Stimulated activated CD4-positive, alpha-beta T cell treated with anti-CD3 and anti-CD28 coated beads, Interleukin-4, amount 100 ng/mL, for 4 hours (primary cell): ENCODE measurements around the gene ZMYND19.
"Not testable (repeated sequence)": the region's sequence is repeated elsewhere in the genome, so short reads cannot be mapped to it uniquely, and the experiment has no call there.

ENCODE experiments used
- DNase-seq, 2 experiments: peaks; one replicate each; pipeline ENCODE4 v3.0.0-alpha.2; 2020

Gene ZMYND19

DNA sequence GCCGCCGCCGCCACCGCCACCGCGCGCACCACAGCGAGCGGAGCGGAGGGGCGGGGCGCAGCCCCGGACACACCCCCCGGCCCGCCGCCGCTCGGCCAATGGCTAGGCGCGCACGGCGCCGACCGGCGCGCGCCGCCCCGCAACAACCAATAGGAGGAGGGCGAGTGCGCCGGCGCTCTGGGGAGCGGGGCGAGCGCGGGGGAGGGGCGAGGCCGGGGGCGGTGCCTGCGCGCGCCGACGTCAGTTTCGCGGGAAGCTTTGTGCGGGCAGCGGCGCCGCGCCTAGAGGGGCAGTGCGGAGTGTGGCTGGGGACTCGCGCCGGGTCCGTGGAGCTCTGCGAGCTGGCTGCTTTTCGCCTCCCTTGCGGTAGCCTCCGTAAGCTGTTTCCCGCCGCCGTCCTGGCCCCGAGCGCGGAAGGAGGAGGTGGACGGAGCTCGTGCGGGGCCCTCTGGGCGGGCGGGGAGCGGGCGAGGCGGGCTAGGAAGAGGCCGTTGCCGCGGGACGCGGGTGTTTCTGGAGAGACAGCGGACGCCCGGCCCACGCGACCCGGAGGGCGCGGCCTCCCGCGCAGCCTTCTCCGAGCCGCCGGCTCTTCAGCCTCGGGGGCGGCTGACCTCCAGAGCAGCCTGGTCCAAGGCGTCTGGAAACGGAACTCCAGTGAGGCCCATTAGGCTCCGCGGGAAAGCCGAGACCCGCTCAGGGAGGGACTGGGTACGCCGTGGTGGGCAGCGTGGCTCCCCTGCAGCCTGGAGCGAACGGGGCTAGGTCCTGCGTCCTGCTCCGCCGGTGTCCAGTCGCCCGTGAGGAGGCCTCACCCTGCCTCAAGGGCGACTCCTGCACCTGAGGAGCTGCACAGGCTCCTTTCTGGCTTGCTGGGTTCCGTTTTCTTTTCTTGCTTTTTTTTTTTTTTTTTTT, at the start of gene ZMYND19:
Gene ZMYND19 (minus strand): TSS at position 44 of the 915 bp plus-strand sequence. CDS start 249 bp downstream, outside the sequence.
- peak; percentile 86 to 93 for DNase-seq

DNA sequence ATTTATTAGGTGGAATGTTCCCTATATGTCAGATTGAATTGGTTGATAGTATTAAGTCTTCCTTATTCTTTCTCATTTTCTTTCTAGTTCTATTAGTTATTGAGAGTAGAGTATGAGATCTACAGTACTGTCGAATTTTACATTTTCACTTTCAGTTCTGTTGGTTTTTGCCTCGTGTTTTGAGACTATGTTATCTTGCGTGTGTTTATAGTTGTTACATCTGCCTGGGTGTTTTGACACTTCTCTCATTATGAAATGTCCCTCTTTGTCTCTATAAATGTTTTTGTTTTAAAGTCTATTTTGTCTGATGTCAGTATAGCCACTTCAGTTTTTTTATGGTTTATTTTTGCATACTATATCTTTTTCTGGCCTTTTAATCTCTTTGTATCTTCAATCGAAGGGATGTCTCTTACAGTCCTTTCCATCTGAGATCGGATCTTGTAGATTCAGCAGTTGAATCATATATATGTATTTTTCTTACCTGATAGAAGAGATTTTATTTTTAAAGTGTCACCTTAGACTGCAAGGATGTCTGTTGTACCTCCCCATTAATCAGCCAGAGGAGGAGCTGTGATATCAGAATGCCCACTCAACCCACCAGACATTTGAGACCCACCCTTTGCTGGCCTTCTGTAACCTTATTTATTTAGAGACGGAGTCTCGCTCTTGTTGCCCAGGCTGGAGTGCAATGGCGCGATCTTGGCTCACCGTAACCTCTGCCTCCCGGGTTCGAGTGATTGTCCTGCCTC, 49.2 kb upstream of the ZMYND19 start:
- no peak for DNase-seq

DNA sequence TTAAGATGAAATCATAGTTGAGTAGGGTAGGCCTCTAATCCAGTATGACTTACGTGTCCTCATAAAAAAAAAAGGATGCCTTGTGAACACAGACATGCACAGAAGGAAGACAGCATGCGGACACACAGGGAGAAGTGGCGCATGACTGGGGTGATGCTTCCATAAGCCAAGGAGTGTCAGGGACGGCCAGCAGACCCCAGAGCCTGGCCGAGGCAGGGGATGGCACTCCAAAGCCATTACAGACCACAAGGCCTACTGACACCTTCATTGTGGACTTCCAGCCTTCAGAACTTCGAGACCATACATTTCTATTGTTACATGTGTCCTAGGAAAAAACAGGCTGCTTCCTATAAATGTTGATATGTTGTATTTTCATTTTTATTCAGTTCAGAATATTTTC, 48.4 kb upstream of the ZMYND19 start:
- no peak for DNase-seq

DNA sequence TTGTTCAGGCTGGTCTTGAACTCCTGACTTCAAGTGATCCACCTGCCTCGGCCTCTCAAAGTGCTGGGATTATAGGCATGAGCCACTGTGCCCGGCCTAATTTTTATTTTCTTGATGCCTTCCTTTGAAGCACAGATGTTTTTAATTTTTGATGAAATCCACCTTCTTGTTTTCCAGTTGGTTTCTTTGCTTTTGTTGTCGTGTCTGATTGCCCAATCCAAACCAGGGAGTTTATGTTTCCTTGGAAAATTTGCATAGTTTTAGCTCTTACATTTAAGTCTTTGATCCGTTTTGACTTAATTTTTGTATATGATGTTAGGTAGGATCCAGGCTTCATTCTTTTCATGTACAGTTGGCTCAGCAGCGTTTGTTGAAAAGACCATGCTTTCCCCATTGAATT, 43.7 kb upstream of the ZMYND19 start:
- no peak for DNase-seq

DNA sequence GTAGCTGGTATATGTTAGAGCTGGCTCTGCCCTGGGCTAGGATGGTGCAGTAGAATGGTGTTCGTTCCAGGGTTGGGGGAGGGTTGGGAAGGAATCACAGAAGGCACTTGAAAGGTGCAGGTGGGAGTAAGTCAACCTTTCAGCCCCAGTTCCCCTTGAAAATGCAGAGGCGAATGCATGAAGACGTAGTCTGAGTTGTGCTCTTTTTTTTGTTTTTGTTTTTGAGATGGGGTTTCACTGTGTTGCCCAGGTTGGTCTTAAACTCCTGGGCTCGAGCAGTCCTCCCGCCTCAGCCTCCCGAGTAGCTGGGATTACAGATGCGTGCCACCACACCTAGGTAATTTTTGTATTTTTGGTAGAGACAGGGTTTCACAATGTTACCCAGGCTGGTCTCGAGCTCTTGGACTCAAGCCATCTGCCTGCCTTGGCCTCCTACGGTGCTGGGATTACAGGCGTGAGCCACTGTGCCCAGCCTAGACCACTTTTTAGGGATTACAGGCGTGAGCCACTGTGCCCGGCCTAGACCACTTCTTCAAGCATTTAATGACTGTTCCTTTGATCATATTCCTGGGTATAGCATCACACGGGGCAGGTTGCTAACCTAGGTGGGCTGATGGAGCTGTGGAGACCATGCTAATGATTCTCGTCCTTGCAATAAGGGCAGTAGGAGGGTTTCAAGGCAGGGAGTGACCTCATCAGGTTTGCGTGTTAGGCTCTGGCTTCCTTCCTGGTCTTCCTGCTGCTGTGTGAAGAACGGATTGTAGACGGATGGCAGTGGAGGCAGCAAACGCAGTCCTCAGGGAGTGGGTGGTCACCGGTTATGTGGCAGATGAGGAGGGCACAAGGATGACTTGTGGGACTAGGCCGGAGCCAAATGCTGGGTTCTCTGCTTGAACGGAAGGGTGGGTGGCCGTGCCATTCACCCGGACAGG, 42.2 kb upstream of the ZMYND19 start:
- no peak for DNase-seq

DNA sequence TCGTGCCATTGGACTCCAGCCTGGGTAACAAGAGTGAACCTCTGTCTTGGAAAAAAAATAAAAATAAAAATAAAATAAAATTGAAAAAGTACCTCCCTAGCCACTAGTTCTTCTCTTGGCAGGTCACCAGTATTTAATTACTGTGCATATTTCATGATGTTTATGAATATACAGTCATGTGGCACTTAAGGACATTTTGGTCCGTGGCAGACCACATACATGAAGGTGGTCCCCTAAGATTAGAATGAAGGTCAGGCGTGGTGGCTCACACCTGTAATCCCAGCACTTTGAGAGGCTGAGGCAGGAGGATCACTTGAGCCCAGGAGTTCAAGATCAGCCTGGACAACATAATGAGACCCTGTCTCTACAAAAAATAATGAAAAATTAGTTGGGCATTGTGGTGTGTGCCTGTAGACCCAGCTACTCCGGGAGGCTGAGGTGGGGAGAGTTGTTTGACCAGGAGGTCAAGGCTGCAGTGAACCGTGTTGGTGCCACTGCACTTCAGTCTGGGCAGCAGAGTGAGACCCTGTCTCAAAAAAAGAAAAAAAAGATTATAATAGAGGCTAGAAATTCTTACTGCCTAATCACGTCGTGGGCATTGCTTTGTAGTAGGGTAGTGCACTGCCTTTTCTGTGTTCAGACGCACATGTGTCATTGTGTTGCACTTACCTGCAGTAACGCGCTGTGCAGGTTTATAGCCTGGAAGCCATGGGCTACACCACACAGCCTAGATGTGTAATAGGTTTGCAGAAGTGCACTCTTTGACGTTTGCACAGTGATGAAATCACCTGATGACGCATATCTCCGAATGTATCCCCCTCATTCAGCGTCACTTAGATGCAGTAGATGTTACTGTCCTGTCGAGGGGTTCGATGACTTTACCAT, 41.3 kb upstream of the ZMYND19 start:
- no peak for DNase-seq

DNA sequence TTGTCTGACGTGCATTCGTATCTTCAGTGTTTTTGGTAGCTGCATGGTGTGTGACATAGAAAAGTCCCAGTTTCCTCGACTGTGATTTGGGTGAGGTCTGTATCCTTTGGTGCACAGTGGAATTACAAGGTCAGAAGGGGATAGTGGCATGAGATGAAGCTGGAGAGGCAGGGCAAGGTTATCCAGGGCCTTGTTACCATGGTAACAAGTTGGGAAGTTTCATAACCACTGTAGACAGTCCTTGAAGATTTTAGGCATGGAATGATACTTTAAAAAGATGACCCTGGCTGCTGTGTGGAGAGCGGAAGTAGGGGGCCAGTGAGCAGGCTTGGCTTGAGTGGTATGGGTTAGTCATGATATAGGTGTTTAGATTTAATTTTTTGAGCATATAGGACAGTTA, 40.4 kb upstream of the ZMYND19 start:
- DNase-seq: no peak

DNA sequence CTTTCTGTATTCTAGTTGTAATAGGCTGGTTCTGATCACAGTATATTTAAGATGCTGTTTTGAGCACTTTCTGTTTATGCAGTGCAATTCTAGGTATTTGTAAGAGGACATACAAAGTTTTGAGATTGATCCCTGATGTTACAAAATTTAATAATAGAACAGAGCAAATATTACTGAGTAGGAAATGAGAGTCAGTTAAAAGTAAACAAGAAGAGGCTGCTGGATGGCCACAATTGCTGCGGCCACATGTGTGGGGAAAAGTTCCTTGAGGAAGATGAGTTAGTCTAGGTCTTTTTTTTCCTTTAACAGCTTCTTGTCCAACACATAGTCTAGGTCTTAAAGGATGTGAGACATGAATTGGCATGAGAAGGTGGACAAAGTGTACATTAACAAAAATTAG, 39.8 kb upstream of the ZMYND19 start:
- no peak for DNase-seq

DNA sequence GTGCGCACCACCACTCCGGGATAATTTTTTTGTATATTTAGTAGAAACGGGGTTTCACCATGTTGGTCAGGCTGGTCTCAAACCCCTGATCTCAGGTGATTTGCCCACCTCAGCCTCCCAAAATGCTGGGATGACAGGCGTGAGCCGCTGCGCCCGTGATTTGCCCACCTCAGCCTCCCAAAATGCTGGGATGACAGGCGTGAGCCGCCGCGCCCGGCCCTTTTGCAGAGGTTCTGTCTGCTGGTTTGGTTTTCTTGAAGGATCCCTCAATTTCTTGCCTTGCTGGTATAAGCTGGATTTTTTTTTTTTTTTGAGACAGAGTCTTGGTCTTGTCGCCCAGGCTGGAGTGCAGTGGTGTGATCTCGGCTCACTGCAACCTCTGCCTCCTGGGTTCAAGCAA, 37.1 kb upstream of the ZMYND19 start:
- not testable (repeated sequence) for DNase-seq

DNA sequence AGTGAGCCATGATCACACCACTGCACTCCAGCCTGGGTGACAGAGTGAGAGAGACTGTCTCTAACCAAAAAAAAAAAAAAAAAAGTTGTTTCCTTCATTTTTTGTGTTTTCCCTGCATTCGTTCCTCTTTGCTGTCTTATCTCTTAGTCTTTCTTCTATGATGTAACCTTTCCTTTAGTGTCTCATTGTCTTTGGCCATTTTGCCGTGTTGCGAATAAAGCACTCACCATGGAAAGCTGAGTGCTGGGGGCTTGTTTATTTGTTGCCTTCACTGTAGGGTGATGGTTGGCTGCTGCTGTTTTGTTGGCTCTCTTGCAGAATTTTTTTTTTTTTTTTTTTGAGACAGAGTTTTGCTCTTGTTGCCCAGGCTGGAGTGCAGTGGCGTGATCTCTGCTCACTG, 36.2 kb upstream of the ZMYND19 start:
- no peak for DNase-seq

DNA sequence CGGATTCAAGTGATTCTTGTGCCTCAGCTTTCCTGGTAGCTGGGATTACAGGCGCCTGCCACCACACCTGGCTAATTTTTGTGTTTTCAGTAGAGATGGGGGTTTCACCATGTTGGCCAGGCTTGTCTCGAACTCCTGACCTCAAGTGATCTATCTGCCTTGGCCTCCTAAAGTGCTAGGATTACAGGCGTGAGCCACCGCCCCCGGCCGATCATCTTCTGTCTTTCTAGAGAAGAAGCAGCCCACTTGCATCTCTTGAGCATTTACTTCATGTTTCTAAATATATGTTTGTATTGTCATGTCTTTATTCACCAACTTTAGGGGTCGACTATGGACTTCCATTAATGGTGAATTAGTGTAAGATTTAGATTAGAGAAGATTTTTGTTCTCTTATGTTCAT, 31.9 kb upstream of the ZMYND19 start:
- DNase-seq: not testable (repeated sequence)

DNA sequence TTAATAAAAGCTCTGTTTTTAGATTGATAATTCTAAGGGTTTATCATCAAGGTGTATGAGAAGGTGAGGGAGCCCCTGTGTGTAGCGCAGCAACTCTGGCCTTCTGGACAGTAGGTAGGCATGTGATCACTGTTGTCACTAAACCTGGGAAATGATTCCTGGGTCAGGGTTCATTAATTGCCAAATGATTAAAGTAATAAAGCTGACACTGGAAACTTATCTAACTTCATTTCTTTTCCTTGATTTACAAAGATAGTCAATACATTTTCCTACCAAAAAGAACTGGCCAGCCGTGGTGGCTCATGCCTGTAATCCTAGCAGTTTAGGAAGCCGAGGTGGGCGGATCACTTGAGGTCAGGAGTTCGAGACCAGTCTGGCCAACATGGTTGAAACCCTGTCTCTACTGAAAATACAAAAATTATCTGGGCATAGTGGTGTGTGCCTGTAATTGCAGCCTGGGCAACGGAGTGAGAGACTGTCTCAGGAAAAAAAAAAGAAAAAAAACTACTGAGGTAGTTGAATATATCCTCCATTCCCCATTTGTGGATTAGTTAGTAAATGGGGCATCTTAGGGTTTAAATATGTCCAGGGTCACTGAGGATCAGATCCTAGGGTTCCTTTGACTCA, 30.9 kb upstream of the ZMYND19 start:
- DNase-seq: no peak

DNA sequence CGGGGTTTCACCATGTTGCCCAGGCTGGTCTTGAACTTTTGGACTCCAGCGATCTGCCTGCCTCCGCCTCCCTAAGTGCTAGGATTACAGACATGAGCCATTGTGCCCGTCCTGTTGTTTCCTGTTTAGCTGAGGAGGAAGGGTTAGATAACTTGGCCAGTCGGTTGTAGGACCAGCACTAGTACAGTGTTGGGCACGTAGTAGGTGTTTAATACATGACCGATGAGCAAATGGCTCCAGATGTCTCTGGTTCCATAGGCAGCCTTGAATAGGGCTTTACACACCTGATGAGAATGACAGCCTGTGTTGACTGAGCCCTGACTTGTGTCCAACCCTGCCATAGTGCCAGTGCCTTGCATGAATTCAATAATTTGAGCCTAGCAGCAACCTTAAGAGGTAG, 30.3 kb upstream of the ZMYND19 start:
- DNase-seq: no peak

DNA sequence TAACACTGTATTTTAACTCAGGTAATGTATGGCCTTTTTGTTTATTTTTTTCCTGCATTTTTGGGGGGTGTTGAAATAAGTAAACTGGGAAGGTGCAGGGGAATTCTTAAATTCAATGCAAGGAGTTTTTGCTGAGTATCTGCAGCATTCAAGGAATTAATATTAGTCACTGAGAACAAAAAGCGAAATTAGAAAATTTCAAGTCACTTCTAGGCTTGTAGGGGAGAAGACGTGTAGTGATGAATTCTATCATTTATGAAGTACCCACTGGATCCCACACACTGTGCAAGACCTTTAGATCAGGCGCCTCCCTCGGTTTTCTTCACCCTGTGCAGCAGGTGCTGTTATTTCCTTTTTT, 29.7 kb upstream of the ZMYND19 start:
- no peak for DNase-seq

DNA sequence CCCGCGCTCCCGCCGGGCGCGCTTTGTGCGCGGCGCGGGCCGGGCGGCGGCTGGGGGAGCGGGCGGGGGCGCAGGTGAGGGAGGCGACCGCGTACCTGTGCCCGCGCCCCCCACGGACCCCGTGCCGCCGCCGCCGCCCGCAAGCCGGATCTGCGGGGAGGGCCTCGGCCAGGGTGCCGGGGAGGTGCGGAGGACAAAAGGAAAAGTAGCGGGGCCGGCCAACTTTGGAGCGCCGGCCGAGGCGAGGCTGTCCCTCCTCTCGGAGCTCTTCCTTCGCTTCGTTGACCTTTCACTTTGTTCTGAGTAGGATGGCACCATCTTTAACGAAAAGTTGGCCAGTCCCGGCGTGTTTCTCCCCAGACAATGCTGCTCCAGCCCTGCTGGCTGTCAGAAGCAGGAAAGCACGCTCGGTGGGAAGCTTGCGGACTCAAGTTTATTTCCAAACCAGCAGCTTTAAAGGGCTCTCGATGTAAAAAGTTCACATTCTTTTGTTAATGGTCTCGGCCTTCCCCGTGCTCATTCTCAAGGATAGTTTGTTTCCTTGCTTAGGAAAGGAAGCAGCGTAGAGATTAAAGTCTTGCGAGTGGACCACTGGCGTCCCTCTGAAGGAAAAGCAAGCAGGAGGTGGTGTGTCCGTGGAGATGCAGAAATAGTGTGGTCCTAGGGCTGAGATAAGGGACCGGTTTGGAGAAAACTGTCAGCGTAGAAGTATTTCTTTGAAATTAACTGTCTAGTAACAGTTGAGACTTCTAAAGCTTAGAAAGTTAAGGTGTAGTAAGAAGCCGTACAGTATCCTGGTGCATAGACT, 29.1 kb upstream of the ZMYND19 start:
- no peak for DNase-seq

DNA sequence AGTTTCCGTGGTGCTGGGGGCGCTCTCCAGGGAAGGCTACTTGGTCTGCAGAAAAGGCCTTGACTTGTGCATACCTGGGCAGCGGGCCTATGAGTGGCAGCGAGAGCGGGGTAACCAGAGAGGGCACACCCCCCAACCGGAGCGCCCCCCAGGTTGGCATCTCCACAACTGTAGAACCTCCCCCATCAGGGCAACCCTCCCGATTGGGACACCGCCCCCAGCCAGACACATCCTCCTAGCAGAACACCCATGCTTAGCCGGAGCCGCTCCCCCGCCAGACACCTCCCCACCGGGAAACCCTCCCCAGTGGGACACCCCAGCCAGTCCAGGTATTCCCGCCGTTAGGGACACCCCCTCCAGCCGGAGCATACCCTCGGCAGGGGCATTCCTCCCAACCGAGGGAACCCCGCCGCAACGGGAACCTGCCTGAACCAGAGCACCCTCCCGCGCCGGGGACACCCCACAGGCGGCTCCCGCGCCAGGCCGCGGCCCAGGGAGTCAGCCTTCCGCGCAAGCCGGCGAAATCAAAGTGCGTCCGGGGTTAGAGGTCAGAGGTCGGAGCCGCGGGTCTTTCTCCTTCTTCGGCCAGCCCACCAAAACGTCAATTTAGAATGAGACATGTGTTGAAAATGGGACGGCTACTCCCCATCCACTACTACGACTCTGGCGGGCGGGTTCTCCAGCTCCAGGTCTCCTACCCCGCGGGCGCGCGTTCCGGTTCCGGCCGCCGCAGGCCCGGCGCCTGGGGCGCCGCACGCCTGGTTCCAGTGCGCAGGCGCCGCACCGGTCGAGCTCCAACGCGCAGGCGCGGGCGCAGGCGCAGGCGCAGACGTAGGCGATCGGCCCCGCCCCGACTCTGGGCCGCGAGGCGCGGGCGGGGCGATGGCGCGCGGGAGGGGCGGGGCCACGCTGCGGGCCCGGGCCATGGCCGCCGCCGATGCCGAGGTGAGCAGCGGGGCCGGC, 28.1 kb upstream of the ZMYND19 start, which contains the start of gene EHMT1:
Gene EHMT1 (plus strand): TSS at position 901 of the 963 bp plus-strand sequence. CDS start 24 bp downstream, at position 925.
- DNase-seq: peak; percentile 86 to 91

DNA sequence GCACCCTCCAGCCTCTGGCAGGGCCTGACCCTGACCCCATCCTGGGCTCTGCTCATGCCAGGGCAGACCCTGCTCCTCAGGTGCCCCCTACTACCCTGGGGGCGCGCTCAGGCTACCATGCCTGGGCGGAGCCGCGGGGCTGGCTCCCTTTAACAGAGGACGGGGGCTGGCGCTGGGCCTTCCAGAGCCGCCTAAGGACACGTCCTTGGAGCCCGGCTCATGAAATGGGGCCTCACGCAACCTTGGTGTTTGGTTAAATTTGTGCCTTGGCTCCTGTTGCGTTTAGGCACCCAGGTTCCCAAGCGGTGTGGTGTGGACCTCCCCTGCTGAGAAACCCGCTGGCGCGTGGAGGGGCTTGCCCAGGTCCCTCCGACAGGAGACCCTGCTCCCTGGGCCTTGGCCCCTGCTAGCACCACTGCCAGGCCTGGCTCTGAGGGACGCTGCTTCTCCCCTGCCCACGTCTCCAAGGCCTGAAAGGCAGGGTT, 25.1 kb upstream of the ZMYND19 start:
- no peak for DNase-seq

DNA sequence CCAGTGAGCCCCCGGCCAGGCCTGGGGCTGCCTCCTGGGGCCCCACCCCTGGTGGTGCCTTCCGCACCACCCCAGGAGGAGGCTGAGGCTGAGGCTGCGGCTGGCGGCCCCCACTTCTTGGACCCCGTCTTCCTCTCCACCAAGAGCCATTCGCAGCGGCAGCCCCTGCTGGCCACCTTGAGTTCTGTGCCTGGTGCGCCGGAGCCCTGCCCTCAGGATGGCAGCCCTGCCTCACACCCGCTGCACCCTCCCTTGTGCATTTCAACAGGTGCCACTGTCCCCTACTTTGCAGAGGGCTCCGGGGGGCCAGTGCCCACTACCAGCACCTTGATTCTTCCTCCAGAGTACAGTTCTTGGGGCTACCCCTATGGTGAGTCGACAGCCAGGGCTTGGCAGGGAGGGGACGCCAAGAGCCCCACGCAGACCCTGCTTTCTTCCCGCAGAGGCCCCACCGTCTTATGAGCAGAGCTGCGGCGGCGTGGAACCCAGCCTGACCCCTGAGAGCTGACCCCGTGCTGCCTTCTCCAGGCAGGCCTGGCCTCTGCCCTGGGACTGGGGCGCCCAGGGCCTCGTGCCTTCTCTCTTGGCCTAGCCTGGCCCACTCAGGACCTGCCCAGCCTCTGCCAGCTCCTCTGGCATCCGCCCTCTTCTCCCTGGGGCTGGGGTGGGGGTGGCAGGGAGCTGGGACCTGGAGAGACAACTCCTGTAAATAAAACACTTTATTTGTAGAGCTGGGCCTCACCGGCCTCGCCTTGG, 24.5 kb upstream of the ZMYND19 start:
- no peak for DNase-seq
